GM23338 (cell line): ENCODE data around the gene CDH23. TPM values are rescaled to one million over a fixed set of nuclear protein-coding genes. Genes with fewer than 3 reads are reported as not detected.

ENCODE experiments used
- ATAC-seq: fragments of 200-7000 bp; cut with Tn5 transposase; 3 replicates; pipeline ENCODE4 v1.9.1; 2020
- DNase-seq: peaks from one replicate; pipeline ENCODE4 v3.0.0-alpha.2; 2015; ENCODE audit warnings: low spot score
- H2AFZ ChIP-seq: fragments of 200-600 bp; sonication (generic); 2 replicates; pipeline ENCODE4 v1.8.0; 2016; ENCODE audit warnings: antibody characterized with exemption, mild to moderate bottlenecking, moderate library complexity
- H3F3A ChIP-seq: fragments of 200-600 bp; sonication (generic); replicated peaks from 2 replicates; pipeline ENCODE4 v1.8.0; 2017; ENCODE audit warnings: antibody characterized with exemption, mixed run types, low read depth
- H3K27ac ChIP-seq: fragments of 200-600 bp; sonication (generic); 2 replicates; pipeline ENCODE4 v1.6.1; 2016; ENCODE audit warnings: low read depth
- H3K27me3 ChIP-seq: fragments of 200-600 bp; sonication (generic); 2 replicates; pipeline ENCODE4 v1.8.0; 2016; ENCODE audit warnings: mild to moderate bottlenecking, mixed run types, moderate library complexity; ENCODE audit not compliant: insufficient read depth
- H3K36me3 ChIP-seq: fragments of 200-600 bp; sonication (generic); 2 replicates; pipeline ENCODE4 v1.8.0; 2016; ENCODE audit warnings: mild to moderate bottlenecking; ENCODE audit not compliant: insufficient read depth
- H3K4me1 ChIP-seq: fragments of 200-600 bp; sonication (generic); 2 replicates; pipeline ENCODE4 v1.8.0; 2016; ENCODE audit warnings: mild to moderate bottlenecking, moderate library complexity; ENCODE audit not compliant: insufficient read depth
- H3K4me2 ChIP-seq: fragments of 200-600 bp; sonication (generic); 2 replicates; pipeline ENCODE4 v1.7.1; 2017; ENCODE audit warnings: mixed run types
- H3K4me3 ChIP-seq: fragments of 200-600 bp; sonication (generic); 2 replicates; pipeline ENCODE4 v1.6.1; 2016; ENCODE audit warnings: mixed run types
- H3K79me2 ChIP-seq: fragments of 200-600 bp; sonication (generic); replicated peaks from 2 replicates; pipeline ENCODE4 v1.8.0; 2017; ENCODE audit warnings: mild to moderate bottlenecking; ENCODE audit not compliant: insufficient read depth
- H3K9me2 ChIP-seq: fragments of 200-600 bp; sonication (generic); 2 replicates; pipeline ENCODE4 v1.8.0; 2017; ENCODE audit not compliant: insufficient read depth
- H4K20me1 ChIP-seq: fragments of 200-600 bp; sonication (generic); replicated peaks from 2 replicates; pipeline ENCODE4 v1.8.0; 2017; ENCODE audit warnings: mild to moderate bottlenecking; ENCODE audit not compliant: insufficient read depth
- H3K27ac Mint-ChIP-seq: 2 replicates; pipeline ENCODE4 v1.8.0; 2020; ENCODE audit warnings: inconsistent platforms, mild to moderate bottlenecking, moderate library complexity, mixed read lengths
- H3K27me3 Mint-ChIP-seq: 3 replicates; pipeline ENCODE4 v1.8.0; 2022; ENCODE audit warnings: low read depth, mild to moderate bottlenecking, moderate library complexity, mixed read lengths, inconsistent platforms; ENCODE audit not compliant: insufficient read depth, poor library complexity
- H3K36me3 Mint-ChIP-seq: 3 replicates; pipeline ENCODE4 v1.8.0; 2021; ENCODE audit warnings: low read depth, mild to moderate bottlenecking, inconsistent platforms, moderate library complexity, mixed read lengths
- H3K4me1 Mint-ChIP-seq: 3 replicates; pipeline ENCODE4 v1.8.0; 2020; ENCODE audit warnings: mild to moderate bottlenecking, inconsistent platforms, mixed read lengths
- H3K4me3 Mint-ChIP-seq: 3 replicates; pipeline ENCODE4 v1.8.0; 2021; ENCODE audit warnings: moderate library complexity, mild to moderate bottlenecking, inconsistent platforms, mixed read lengths
- H3K9me3 Mint-ChIP-seq: 3 replicates; pipeline ENCODE4 v1.8.0; 2020; ENCODE audit warnings: moderate library complexity, mild to moderate bottlenecking, inconsistent platforms, mixed read lengths
- CTCF ChIP-seq, 2 experiments: fragments of 200-600 bp in 1 of 2; sonication (generic) in 1 of 2; conservative IDR thresholded peaks; 2 replicates each; pipeline versions ENCODE4 v1.5.1 to v1.6.1; 2016 to 2017; ENCODE audit warnings: antibody characterized with exemption in 2 of 2, low read depth in 2 of 2, mild to moderate bottlenecking in 2 of 2, moderate library complexity in 1 of 2
- EZH2phosphoT487 ChIP-seq: fragments of 200-600 bp; sonication (generic); IDR thresholded peaks from one replicate; pipeline ENCODE4 v1.8.1; 2018; ENCODE audit warnings: antibody characterized with exemption; ENCODE audit not compliant: unreplicated experiment
- NANOG ChIP-seq: IDR thresholded peaks from 2 replicates; pipeline ENCODE4 v1.6.1; 2016; ENCODE audit warnings: antibody characterized with exemption, borderline replicate concordance
- STAT1 ChIP-seq: IDR thresholded peaks from one replicate; pipeline ENCODE4 v1.6.1; 2016; ENCODE audit warnings: antibody characterized with exemption; ENCODE audit not compliant: unreplicated experiment
- ZNF462 ChIP-seq: fragments of 250-450 bp; sonication (Bioruptor Pico); IDR thresholded peaks from 2 replicates; pipeline ENCODE4 v1.5.0; 2020; ENCODE audit warnings: mild to moderate bottlenecking, moderate library complexity
- polyA plus RNA-seq: library from polyadenylated mRNA; unstranded; fragments of >200 nt; fragmentation: Nextera tagmentation; extraction: Ambion mirVana; gene quantifications from 2 replicates; pipeline ENCODE4 v1.2.1, GENCODE V29; 2016
- total RNA-seq: library from RNA; depleted of rRNA; stranded (reverse); fragments of >200 nt; shearing (Covaris generic); gene quantifications from 2 replicates; pipeline ENCODE4 v1.2.3, GENCODE V29; 2014

Gene CDH23
- total and polyA plus RNA-seq, 2 experiments from 2014 or later: 0.95 to 4.3 TPM

- Histone ChIP-seq H3K27me3 (no peaks in the 10 kb centered on the region), H3K36me3 (no peaks in the 10 kb centered on the region; the same call in 1 of the 2 replicates), H3K79me2 (no peaks in the 10 kb centered on the region), H3K4me2 (no peak overlapping the region), H2AFZ (no peak overlapping the region), H3K9me2 (no peaks in the 10 kb centered on the region), H3F3A (no peaks in the 10 kb centered on the region), H3K4me1 (no peaks in the 10 kb centered on the region), H4K20me1 (no peaks in the 10 kb centered on the region), H3K4me3 (no peak overlapping the region), H3K27ac (no peak overlapping the region)
- Mint-ChIP-seq H3K27me3 (peaks cover 3% of the 10 kb centered on the region), H3K4me1 (peaks cover 4% of the 10 kb centered on the region), H3K36me3 (peaks cover 10% of the 10 kb centered on the region; the same call in 2 of the 3 replicates), H3K4me3 (no peak overlapping the region), H3K27ac (no peak overlapping the region), H3K9me3 (no peaks in the 10 kb centered on the region)
- ATAC-seq (no peak), DNase-seq (no peak)
- no peak for TF ChIP-seq EZH2phosphoT487
- TF ChIP-seq CTCF (conservative IDR thresholded peaks at IDR 0.05; ENCODE audit: low read depth in 2 of 2): no peak
- no peak for TF ChIP-seq ZNF462
- TF ChIP-seq STAT1: no peak
- TF ChIP-seq NANOG: no peak
These were observed 41.9 kb upstream of the CDH23 start for GRCh38 chr10:71354776-71355175.
